ENCODE measurements around the gene PSMD14. TPM values are rescaled to one million over a fixed set of nuclear protein-coding genes. Genes with fewer than 3 reads are reported as not detected.
A peak's percentile ranks its signal among the peaks of the same experiment; 100 is the strongest.

PSMD14 gene
- total RNA-seq (2021; ENCODE audit: unreplicated experiment) (93.7 TPM), Bru-seq, nascent RNA (percentile 95 among the genes with signal in this experiment), BruChase-seq, experiment 1, labeled RNA remaining after a 2-hour chase (percentile 81 among the genes with signal in this experiment), BruChase-seq, experiment 2, labeled RNA remaining after a 6-hour chase (percentile 81 among the genes with signal in this experiment)
- polyA plus RNA-seq (2012; ENCODE audit: insufficient read length): 66.6 TPM
- long read RNA-seq, full-length matches to known transcripts: 224 of 283 reads
- long read RNA-seq, partial matches to known transcripts: 31 of 283 reads
- long read RNA-seq, other reads (novel, unspliced or antisense): 28 of 283 reads

DNA sequence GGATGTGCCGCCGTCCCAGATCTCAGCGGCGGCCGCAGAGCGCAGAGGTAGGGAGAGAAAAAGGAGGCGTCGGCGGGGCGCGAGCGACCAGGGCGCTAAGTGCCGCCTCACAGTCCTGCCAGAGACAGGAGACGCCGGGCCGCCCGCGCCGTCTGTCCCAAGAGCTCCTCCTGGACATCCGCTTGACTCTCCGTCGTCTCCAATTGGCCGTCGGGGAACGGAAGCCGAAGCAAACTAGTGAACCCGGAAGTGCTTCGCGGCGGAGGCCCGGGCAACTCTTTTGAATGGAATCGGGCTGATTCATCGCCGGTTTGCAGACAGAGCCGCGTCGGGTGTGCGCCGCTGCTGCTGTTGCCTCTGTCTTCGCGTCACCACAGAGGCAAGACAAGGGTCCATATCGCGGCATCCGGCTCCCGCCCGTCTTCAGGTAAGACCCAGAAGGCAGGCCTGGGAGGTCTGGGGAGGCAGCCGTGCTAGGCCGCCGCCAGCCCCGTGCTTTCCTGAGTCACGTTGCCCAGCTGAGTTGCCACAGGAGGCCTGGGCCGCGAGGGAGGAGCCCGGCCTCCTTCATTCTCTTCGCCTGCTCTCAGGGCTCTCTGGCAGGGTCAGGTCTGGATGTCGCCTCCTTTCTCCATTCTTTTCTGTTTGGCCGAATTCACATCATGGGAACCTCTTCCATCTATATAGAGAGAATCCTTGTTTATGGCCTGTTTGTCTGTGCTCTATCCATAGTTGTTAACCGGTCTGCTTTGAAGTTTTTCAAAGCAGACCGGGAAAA, at the start of gene PSMD14:
TSS of gene PSMD14 (plus strand) at position 248 of the 778 bp plus-strand sequence. CDS start 10,401 bp downstream, outside the sequence.
- no TSS peak for BruUV-seq (replicated peaks)
- Histone ChIP-seq H3K36me3 (ENCODE audit: control insufficient read depth, insufficient read depth, low read length) (peaks cover 6% of the 10 kb centered on the region; the same call in 1 of the 2 replicates), H3K4me1 (ENCODE audit: control insufficient read depth, insufficient read depth, low read length) (0 out of 2 replicates have a peak, but pooled peaks cover 3% of the 10 kb centered on the region), H3K4me3 (ENCODE audit: low read depth in 2 of 2, low read length in 2 of 2) (peak within 1 kb of the TSS; percentile 85 to 90), H3K27me3 (ENCODE audit: control insufficient read depth, insufficient read depth, low read length) (no peaks in the 10 kb centered on the region), H3K27ac (ENCODE audit: low read length) (peak within 1 kb of the TSS; percentile 98), H3K9me3 (ENCODE audit: control insufficient read depth, insufficient read depth, low read depth, low read length) (0 out of 2 replicates have a peak, but pooled peaks cover 8% of the 10 kb centered on the region)
- peak; percentile 87 for TF ChIP-seq SIN3A (IDR thresholded peaks at IDR 0.05; ENCODE audit: borderline replicate concordance, insufficient read depth, low read depth, low read length)
- TF ChIP-seq TCF7L2 (IDR thresholded peaks at IDR 0.05; ENCODE audit: low read depth, low read length): peak; percentile 85
- TF ChIP-seq, protein P1, sequence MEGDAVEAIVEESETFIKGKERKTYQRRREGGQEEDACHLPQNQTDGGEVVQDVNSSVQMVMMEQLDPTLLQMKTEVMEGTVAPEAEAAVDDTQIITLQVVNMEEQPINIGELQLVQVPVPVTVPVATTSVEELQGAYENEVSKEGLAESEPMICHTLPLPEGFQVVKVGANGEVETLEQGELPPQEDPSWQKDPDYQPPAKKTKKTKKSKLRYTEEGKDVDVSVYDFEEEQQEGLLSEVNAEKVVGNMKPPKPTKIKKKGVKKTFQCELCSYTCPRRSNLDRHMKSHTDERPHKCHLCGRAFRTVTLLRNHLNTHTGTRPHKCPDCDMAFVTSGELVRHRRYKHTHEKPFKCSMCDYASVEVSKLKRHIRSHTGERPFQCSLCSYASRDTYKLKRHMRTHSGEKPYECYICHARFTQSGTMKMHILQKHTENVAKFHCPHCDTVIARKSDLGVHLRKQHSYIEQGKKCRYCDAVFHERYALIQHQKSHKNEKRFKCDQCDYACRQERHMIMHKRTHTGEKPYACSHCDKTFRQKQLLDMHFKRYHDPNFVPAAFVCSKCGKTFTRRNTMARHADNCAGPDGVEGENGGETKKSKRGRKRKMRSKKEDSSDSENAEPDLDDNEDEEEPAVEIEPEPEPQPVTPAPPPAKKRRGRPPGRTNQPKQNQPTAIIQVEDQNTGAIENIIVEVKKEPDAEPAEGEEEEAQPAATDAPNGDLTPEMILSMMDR (IDR thresholded peaks at IDR 0.05): no peak
- TF ChIP-seq POLR2AphosphoS5 (IDR thresholded peaks at IDR 0.05; ENCODE audit: low read depth, low read length): peak; percentile 96
- ChIA-PET CTCF (interaction anchor here (0.5 kb wide), 1 partner anchor 224 kb away, joined by 4 read pairs; no protein-coding TSS in a partner anchor), POLR2A (interaction anchor here (0.6 to 0.7 kb wide), 2 partner anchors 35 to 1038 kb away, joined by 4 read pairs; no protein-coding TSS in a partner anchor)
- DNase-seq (ENCODE audit: low read depth, low spot score) (peak; percentile 72), ATAC-seq (peak; percentile 99)
- in situ Hi-C loops (cut with HindIII; ENCODE audit: low pct_unique_long_range_greater_than_20kb, low sequenced_read_pairs) (no loop called here), intact Hi-C loops (cut with micrococcal nuclease; ENCODE audit: unreplicated experiment) (no loop called here)

DNA sequence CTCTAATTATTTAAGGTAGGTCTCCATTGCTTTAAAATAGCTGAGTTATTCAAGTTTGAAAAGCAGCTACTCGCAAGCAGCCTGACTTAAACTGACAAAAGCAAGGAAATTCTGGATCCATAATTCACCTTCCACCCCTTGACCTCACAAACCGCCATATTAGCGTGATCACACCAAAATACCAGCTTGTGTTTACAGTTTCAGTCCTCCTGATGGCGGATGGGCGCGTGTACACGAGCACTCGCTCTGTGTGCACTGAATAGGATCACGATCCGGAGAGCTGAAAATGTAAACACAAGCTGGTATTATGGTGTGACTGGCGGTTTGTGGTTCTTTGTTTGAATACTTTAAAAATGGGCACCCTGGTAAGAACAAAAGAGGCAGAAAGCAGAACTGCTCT, 42.4 kb upstream of the PSMD14 start:
- H3K36me3 ChIP-seq (ENCODE audit: control insufficient read depth, insufficient read depth, low read length): no peaks in the 10 kb centered on the region
- intact Hi-C loops (cut with micrococcal nuclease; ENCODE audit: unreplicated experiment): no loop called here
- no peaks in the 10 kb centered on the region for H3K27me3 ChIP-seq (ENCODE audit: control insufficient read depth, insufficient read depth, low read length)
- H3K9me3 ChIP-seq (ENCODE audit: control insufficient read depth, insufficient read depth, low read depth, low read length): no peaks in the 10 kb centered on the region
- H3K4me1 ChIP-seq (ENCODE audit: control insufficient read depth, insufficient read depth, low read length): no peaks in the 10 kb centered on the region
- no peak for ATAC-seq
- in situ Hi-C loops (cut with HindIII; ENCODE audit: low pct_unique_long_range_greater_than_20kb, low sequenced_read_pairs): no loop called here
- POLR2A ChIA-PET: no interaction called here
- no peak for DNase-seq (ENCODE audit: low read depth, low spot score)
- CTCF ChIA-PET: no interaction called here
- TF ChIP-seq SIN3A (IDR thresholded peaks at IDR 0.05; ENCODE audit: borderline replicate concordance, insufficient read depth, low read depth, low read length): no peak
- no peak overlapping the region for H3K27ac ChIP-seq (ENCODE audit: low read length)
- H3K4me3 ChIP-seq (ENCODE audit: low read depth in 2 of 2, low read length in 2 of 2): no peak overlapping the region
- BruUV-seq (replicated peaks): no TSS peak

DNA sequence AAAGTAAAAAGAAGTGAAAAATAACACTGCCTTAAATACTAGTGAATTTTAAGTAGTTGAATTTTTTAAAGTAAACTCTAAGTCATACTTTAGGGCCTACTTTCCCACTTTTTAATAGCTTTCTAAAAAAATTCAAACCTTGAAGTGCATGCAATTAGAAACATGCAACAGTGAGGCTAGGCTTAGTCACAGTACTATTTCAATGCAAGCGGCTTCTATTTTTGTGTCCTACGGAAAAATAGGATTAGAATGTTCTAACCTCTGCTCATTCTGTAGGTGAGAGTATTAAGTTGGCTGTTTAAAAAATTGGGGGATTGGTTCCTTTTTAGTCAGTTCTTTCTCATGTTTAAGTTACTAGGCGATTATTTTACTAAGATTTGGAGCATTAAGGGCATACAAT, 39.1 kb upstream of the PSMD14 start:
- in situ Hi-C loops (cut with HindIII; ENCODE audit: low pct_unique_long_range_greater_than_20kb, low sequenced_read_pairs): no loop called here

More for the DNA sequence above, 39.1 kb upstream of the PSMD14 start:
- ChIA-PET POLR2A (no interaction called here), CTCF (no interaction called here)
- DNase-seq (ENCODE audit: low read depth, low spot score) (no peak), ATAC-seq (no peak)
- no peaks in the 10 kb centered on the region for H3K9me3 ChIP-seq (ENCODE audit: control insufficient read depth, insufficient read depth, low read depth, low read length)
- H3K4me1 ChIP-seq (ENCODE audit: control insufficient read depth, insufficient read depth, low read length): no peaks in the 10 kb centered on the region
- BruUV-seq (replicated peaks): no TSS peak
- no peak for TF ChIP-seq POLR2AphosphoS5 (IDR thresholded peaks at IDR 0.05; ENCODE audit: low read depth, low read length)
- TF ChIP-seq SIN3A (IDR thresholded peaks at IDR 0.05; ENCODE audit: borderline replicate concordance, insufficient read depth, low read depth, low read length): no peak
- TF ChIP-seq, protein P2, sequence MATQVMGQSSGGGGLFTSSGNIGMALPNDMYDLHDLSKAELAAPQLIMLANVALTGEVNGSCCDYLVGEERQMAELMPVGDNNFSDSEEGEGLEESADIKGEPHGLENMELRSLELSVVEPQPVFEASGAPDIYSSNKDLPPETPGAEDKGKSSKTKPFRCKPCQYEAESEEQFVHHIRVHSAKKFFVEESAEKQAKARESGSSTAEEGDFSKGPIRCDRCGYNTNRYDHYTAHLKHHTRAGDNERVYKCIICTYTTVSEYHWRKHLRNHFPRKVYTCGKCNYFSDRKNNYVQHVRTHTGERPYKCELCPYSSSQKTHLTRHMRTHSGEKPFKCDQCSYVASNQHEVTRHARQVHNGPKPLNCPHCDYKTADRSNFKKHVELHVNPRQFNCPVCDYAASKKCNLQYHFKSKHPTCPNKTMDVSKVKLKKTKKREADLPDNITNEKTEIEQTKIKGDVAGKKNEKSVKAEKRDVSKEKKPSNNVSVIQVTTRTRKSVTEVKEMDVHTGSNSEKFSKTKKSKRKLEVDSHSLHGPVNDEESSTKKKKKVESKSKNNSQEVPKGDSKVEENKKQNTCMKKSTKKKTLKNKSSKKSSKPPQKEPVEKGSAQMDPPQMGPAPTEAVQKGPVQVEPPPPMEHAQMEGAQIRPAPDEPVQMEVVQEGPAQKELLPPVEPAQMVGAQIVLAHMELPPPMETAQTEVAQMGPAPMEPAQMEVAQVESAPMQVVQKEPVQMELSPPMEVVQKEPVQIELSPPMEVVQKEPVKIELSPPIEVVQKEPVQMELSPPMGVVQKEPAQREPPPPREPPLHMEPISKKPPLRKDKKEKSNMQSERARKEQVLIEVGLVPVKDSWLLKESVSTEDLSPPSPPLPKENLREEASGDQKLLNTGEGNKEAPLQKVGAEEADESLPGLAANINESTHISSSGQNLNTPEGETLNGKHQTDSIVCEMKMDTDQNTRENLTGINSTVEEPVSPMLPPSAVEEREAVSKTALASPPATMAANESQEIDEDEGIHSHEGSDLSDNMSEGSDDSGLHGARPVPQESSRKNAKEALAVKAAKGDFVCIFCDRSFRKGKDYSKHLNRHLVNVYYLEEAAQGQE (IDR thresholded peaks at IDR 0.05; ENCODE audit: insufficient read depth in 1 of 2, low read depth in 2 of 2, low read length in 1 of 2): no peak
- TF ChIP-seq TCF7L2 (IDR thresholded peaks at IDR 0.05; ENCODE audit: low read depth, low read length): no peak
- TF ChIP-seq, protein P1 (IDR thresholded peaks at IDR 0.05): no peak
- H3K36me3 ChIP-seq (ENCODE audit: control insufficient read depth, insufficient read depth, low read length): no peaks in the 10 kb centered on the region
- intact Hi-C loops (cut with micrococcal nuclease; ENCODE audit: unreplicated experiment): no loop called here
- no peaks in the 10 kb centered on the region for H3K27me3 ChIP-seq (ENCODE audit: control insufficient read depth, insufficient read depth, low read length)
- H3K27ac ChIP-seq (ENCODE audit: low read length): no peak overlapping the region
- H3K4me3 ChIP-seq (ENCODE audit: low read depth in 2 of 2, low read length in 2 of 2): no peak overlapping the region

All from Panc1 (cell line).